Right lobe of liver (tissue), 4 donors: ENCODE data around the gene PRIM2.
"Not testable (repeated sequence)": the region's sequence is repeated elsewhere in the genome, so short reads cannot be mapped to it uniquely, and the experiment has no call there.

Experiments
- CTCF ChIP-seq, 4 donors: fragments of 200-600 bp in 3 of 4; fragments of 450-650 bp in 1 of 4; IDR thresholded peaks; one replicate each; pipeline versions ENCODE4 v1.5.1 to v1.8.0; 2016 to 2022; ENCODE audit warnings: antibody characterized with exemption in 4 of 4, mild to moderate bottlenecking in 2 of 4
- POLR2A ChIP-seq: fragments of 450-650 bp; IDR thresholded peaks from one replicate; pipeline ENCODE4 v1.6.1; 2017; ENCODE audit warnings: antibody characterized with exemption, mild to moderate bottlenecking
- donor health status: DM: no; HTN: no; CAD: no.
- donor health status: DM: no; HTN: no; CAD: no.
- donor health status: DM: no; HTN: yes; CAD: no.

DNA sequence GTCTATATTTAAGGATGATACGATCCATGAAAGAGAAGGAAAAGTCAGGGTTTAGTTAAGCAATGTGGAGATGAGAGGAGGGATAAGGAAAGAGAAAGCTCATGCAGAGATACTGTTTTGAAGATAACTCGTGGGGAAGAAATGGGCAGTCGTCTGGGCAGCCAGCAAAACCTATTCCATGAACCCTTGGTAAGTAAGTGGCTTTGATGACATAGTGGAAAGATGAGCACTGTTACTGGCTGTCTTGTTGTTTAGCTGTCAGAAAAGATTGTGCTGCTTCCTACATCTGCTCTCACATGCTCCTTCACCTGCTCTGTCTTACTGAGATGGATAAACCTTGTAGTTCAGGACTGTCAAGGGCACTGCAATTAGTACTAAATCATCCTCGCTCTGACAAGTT lies 143.6 kb downstream of the PRIM2 start:
- not testable (repeated sequence) for TF ChIP-seq CTCF (IDR thresholded peaks at IDR 0.05); POLR2A
